Measurements from ENCODE around the gene PRCP.

DNA sequence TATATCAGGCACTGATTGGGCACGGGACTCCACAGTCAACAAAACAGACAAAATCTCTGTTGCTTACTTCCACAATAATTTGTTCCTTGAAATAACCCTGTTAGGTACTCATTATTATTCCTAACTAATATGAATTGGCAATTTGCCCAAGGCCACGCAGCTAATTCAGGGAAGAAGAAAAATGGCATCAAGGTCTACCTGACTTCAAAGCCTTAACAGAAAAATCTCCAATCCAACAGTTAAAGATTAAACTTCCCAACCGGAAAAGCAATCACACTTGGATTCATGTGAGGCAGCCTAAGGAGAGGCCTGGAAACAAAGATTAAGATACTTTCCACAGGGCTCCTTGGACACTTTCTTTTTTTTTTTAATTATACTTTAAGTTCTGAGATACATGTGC lies 68.9 kb downstream of the PRCP start:
- TF ChIP-seq CREB1 (CRISPR knock-in tag; IDR thresholded peaks at IDR 0.05; ENCODE audit: low read depth) (no peak), POLR2AphosphoS5 (IDR thresholded peaks at IDR 0.05; ENCODE audit: low read depth) (no peak), EZH2 (IDR thresholded peaks at IDR 0.05; ENCODE audit: low read depth, unreplicated experiment) (no peak), ETS1 (IDR thresholded peaks at IDR 0.05) (no peak), EZH2phosphoT487 (IDR thresholded peaks at IDR 0.05; ENCODE audit: unreplicated experiment) (no peak), ZNF331 (CRISPR knock-in tag; IDR thresholded peaks at IDR 0.05; ENCODE audit: low read depth) (no peak), JUNB (IDR thresholded peaks at IDR 0.05; ENCODE audit: unreplicated experiment) (no peak), NANOG (IDR thresholded peaks at IDR 0.05; ENCODE audit: borderline replicate concordance) (no peak), STAT1 (IDR thresholded peaks at IDR 0.05; ENCODE audit: unreplicated experiment) (no peak), ZNF114 (CRISPR knock-in tag; IDR thresholded peaks at IDR 0.05) (no peak)
- TF ChIP-seq, protein P1, sequence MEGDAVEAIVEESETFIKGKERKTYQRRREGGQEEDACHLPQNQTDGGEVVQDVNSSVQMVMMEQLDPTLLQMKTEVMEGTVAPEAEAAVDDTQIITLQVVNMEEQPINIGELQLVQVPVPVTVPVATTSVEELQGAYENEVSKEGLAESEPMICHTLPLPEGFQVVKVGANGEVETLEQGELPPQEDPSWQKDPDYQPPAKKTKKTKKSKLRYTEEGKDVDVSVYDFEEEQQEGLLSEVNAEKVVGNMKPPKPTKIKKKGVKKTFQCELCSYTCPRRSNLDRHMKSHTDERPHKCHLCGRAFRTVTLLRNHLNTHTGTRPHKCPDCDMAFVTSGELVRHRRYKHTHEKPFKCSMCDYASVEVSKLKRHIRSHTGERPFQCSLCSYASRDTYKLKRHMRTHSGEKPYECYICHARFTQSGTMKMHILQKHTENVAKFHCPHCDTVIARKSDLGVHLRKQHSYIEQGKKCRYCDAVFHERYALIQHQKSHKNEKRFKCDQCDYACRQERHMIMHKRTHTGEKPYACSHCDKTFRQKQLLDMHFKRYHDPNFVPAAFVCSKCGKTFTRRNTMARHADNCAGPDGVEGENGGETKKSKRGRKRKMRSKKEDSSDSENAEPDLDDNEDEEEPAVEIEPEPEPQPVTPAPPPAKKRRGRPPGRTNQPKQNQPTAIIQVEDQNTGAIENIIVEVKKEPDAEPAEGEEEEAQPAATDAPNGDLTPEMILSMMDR (conservative IDR thresholded peaks at IDR 0.05; ENCODE audit: low read depth in 2 of 2), result no peak
- TF ChIP-seq, protein P2, sequence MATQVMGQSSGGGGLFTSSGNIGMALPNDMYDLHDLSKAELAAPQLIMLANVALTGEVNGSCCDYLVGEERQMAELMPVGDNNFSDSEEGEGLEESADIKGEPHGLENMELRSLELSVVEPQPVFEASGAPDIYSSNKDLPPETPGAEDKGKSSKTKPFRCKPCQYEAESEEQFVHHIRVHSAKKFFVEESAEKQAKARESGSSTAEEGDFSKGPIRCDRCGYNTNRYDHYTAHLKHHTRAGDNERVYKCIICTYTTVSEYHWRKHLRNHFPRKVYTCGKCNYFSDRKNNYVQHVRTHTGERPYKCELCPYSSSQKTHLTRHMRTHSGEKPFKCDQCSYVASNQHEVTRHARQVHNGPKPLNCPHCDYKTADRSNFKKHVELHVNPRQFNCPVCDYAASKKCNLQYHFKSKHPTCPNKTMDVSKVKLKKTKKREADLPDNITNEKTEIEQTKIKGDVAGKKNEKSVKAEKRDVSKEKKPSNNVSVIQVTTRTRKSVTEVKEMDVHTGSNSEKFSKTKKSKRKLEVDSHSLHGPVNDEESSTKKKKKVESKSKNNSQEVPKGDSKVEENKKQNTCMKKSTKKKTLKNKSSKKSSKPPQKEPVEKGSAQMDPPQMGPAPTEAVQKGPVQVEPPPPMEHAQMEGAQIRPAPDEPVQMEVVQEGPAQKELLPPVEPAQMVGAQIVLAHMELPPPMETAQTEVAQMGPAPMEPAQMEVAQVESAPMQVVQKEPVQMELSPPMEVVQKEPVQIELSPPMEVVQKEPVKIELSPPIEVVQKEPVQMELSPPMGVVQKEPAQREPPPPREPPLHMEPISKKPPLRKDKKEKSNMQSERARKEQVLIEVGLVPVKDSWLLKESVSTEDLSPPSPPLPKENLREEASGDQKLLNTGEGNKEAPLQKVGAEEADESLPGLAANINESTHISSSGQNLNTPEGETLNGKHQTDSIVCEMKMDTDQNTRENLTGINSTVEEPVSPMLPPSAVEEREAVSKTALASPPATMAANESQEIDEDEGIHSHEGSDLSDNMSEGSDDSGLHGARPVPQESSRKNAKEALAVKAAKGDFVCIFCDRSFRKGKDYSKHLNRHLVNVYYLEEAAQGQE (IDR thresholded peaks at IDR 0.05; ENCODE audit: unreplicated experiment), result no peak
- TF ChIP-seq, protein P3, sequence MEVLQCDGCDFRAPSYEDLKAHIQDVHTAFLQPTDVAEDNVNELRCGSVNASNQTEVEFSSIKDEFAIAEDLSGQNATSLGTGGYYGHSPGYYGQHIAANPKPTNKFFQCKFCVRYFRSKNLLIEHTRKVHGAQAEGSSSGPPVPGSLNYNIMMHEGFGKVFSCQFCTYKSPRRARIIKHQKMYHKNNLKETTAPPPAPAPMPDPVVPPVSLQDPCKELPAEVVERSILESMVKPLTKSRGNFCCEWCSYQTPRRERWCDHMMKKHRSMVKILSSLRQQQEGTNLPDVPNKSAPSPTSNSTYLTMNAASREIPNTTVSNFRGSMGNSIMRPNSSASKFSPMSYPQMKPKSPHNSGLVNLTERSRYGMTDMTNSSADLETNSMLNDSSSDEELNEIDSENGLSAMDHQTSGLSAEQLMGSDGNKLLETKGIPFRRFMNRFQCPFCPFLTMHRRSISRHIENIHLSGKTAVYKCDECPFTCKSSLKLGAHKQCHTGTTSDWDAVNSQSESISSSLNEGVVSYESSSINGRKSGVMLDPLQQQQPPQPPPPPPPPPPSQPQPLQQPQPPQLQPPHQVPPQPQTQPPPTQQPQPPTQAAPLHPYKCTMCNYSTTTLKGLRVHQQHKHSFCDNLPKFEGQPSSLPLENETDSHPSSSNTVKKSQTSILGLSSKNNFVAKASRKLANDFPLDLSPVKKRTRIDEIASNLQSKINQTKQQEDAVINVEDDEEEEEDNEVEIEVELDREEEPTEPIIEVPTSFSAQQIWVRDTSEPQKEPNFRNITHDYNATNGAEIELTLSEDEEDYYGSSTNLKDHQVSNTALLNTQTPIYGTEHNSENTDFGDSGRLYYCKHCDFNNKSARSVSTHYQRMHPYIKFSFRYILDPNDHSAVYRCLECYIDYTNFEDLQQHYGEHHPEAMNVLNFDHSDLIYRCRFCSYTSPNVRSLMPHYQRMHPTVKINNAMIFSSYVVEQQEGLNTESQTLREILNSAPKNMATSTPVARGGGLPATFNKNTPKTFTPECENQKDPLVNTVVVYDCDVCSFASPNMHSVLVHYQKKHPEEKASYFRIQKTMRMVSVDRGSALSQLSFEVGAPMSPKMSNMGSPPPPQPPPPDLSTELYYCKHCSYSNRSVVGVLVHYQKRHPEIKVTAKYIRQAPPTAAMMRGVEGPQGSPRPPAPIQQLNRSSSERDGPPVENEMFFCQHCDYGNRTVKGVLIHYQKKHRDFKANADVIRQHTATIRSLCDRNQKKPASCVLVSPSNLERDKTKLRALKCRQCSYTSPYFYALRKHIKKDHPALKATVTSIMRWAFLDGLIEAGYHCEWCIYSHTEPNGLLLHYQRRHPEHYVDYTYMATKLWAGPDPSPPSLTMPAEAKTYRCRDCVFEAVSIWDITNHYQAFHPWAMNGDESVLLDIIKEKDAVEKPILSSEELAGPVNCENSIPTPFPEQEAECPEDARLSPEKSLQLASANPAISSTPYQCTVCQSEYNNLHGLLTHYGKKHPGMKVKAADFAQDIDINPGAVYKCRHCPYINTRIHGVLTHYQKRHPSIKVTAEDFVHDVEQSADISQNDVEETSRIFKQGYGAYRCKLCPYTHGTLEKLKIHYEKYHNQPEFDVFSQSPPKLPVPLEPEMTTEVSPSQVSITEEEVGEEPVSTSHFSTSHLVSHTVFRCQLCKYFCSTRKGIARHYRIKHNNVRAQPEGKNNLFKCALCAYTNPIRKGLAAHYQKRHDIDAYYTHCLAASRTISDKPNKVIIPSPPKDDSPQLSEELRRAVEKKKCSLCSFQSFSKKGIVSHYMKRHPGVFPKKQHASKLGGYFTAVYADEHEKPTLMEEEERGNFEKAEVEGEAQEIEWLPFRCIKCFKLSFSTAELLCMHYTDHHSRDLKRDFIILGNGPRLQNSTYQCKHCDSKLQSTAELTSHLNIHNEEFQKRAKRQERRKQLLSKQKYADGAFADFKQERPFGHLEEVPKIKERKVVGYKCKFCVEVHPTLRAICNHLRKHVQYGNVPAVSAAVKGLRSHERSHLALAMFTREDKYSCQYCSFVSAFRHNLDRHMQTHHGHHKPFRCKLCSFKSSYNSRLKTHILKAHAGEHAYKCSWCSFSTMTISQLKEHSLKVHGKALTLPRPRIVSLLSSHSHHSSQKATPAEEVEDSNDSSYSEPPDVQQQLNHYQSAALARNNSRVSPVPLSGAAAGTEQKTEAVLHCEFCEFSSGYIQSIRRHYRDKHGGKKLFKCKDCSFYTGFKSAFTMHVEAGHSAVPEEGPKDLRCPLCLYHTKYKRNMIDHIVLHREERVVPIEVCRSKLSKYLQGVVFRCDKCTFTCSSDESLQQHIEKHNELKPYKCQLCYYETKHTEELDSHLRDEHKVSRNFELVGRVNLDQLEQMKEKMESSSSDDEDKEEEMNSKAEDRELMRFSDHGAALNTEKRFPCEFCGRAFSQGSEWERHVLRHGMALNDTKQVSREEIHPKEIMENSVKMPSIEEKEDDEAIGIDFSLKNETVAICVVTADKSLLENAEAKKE (CRISPR knock-in tag; IDR thresholded peaks at IDR 0.05), result no peak
